ENCODE data around the gene OR51A4.

- TF ChIP-seq POLR2A (IDR thresholded peaks at IDR 0.05; ENCODE audit: extremely low read depth, insufficient read length) (no peak), MAX (IDR thresholded peaks at IDR 0.05; ENCODE audit: low read depth, low read length) (no peak)
Observed at GRCh38 chr11:4916581-4916980, 30.8 kb downstream of the OR51A4 start.
